Measurements from ENCODE around the gene OTOP2. TPM values are rescaled to one million over a fixed set of nuclear protein-coding genes. Genes with fewer than 3 reads are reported as not detected.

OTOP2 gene
- total and polyA plus RNA-seq, 10 of the 15 experiments (the other 5 are each of a cell fraction or from before 2014, with no cell fraction given): not detected

GRCh38 chr17:74903671-74904070, 20.4 kb upstream of the OTOP2 start:
- Histone ChIP-seq H3K79me2 (ENCODE audit: control insufficient read depth, insufficient read depth, low read length) (no peaks in the 10 kb centered on the region), H3K9ac (ENCODE audit: control insufficient read depth, insufficient read depth, low read length) (no peak overlapping the region), H3K4me1 (ENCODE audit: control insufficient read depth, insufficient read depth, low read length) (no peaks in the 10 kb centered on the region), H3K36me3 (ENCODE audit: control insufficient read depth in 2 of 2, insufficient read depth in 2 of 2, low read length in 1 of 2) (no peaks in the 10 kb centered on the region), H3K4me3 (no peak overlapping the region), H3K4me2 (ENCODE audit: control insufficient read depth, insufficient read depth) (no peak overlapping the region), H3K27ac (ENCODE audit: control insufficient read depth, insufficient read depth) (no peak overlapping the region), H4K20me1 (ENCODE audit: control insufficient read depth, insufficient read depth) (no peaks in the 10 kb centered on the region), H2AFZ (ENCODE audit: control insufficient read depth, low read depth, low read length) (no peak overlapping the region), H3K9me3 (replicated peaks; ENCODE audit: control insufficient read depth, insufficient read depth, low read length) (no peaks in the 10 kb centered on the region), H3K27me3 (replicated peaks in 1 of 2; ENCODE audit: control insufficient read depth in 2 of 2, insufficient read depth in 2 of 2, low read length in 1 of 2) (peaks cover 0 to 3% of the 10 kb centered on the region in 2 experiments; a peak in 2 of 4 replicates)
- in situ Hi-C loops (cut with MboI): no loop called here
- intact Hi-C loops (cut with micrococcal nuclease; ENCODE audit: unreplicated experiment): no loop called here
- RAD21 ChIA-PET (ENCODE audit: unreplicated experiment): no interaction called here
- DNase-seq (ENCODE audit: low read depth, low spot score): no peak
- POLR2A ChIA-PET: no interaction called here
- no TSS peak for BruUV-seq (replicated peaks)
- FAIRE-seq: no peak
- SMC1A ChIA-PET (ENCODE audit: uncharacterized antibody, unreplicated experiment): no interaction called here
- WGBS (ENCODE audit: insufficient coverage, insufficient replicate concordance, low lambda C conversion rate, missing lambda C conversion rate): 21% methylated on average over 6 of the region's 6 CpGs
- TF ChIP-seq REST (IDR thresholded peaks at IDR 0.05; ENCODE audit: low read depth, low read length) (no peak), BMI1 (IDR thresholded peaks at IDR 0.05; ENCODE audit: borderline replicate concordance) (no peak), HCFC1 (IDR thresholded peaks at IDR 0.05; ENCODE audit: low read length) (no peak), BACH1 (IDR thresholded peaks at IDR 0.05; ENCODE audit: borderline replicate concordance) (no peak), ZBTB11 (CRISPR knock-in tag; IDR thresholded peaks at IDR 0.05) (no peak), SREBF2 (IDR thresholded peaks at IDR 0.05; ENCODE audit: low read length) (no peak), ATF7 (IDR thresholded peaks at IDR 0.05; ENCODE audit: low read depth) (no peak), CHD4 (IDR thresholded peaks at IDR 0.05) (no peak), PAX5 (IDR thresholded peaks at IDR 0.05; ENCODE audit: borderline replicate concordance, low read depth, low read length) (no peak), USF2 (IDR thresholded peaks at IDR 0.05; ENCODE audit: borderline replicate concordance, low read depth, low read length) (no peak)
- CTCF ChIA-PET: interaction anchor here (1.6 kb wide), 1 partner anchor 57 kb away, joined by 4 read pairs; no protein-coding TSS in a partner anchor
- ATAC-seq: no peak

Measured in GM12878 (cell line).